Activated CD4-positive, CD25-positive, alpha-beta regulatory T cell treated with anti-CD3 and anti-CD28 coated beads, Interleukin-2, amount 50 U/mL, for 24 hours (primary cell): ENCODE results near the gene DNAJB1.
A peak's percentile ranks its signal among the peaks of the same experiment; 100 is the strongest.
"Not testable (repeated sequence)": the region's sequence is repeated elsewhere in the genome, so short reads cannot be mapped to it uniquely, and the experiment has no call there.

ENCODE experiments used
- ATAC-seq, 2 donors: fragments of 150-1000 bp; cut with Tn5 transposase; one replicate each; pipeline ENCODE4 v1.10.0; 2021; ENCODE audit warnings: mild to moderate bottlenecking in 1 of 2, moderate library complexity in 1 of 2

DNAJB1 gene

DNA sequence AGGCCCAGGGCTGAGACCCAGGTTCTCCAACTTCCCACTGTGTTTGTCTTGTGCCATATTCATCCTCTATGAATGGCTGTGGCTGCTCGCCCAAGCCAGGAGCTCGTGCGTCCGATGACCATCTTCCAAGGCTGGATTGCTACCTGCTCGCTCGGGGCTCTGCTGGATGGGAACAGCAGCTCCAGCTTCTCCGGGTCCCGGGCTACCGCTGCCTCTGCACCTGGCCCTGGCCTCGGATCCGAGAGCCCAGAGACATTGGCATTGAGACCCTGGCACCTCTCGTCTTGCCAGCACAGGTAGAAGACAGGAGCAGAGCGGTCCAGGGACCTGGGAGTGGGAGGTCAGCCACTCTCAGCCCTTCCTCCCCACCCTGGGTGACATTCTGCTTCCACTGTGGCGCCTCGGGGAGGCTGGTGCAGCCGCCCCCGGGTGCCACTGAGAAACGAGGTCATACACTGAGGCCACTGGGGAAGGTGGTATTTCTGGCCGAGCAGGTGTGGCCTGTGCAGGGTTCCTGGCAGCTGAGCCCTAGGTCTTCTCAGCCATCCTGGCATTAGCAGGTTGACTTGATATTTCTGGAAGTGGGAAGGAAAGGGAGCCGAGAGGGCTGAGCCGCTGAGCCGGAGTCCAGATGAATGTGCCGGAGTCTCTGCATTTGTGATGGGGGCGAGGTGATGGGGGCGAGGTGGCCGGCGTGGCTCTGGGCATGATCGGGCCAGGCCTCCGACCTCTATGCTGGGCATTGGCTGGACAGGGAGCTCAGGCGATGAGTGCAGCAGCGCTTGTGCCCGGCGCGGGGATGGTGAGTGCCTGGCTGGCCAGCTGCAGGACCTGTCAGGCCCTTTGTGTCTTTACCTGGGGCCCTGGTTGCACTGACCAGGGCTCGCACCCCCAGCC, 35.1 kb upstream of the DNAJB1 start:
- no peak for ATAC-seq

DNA sequence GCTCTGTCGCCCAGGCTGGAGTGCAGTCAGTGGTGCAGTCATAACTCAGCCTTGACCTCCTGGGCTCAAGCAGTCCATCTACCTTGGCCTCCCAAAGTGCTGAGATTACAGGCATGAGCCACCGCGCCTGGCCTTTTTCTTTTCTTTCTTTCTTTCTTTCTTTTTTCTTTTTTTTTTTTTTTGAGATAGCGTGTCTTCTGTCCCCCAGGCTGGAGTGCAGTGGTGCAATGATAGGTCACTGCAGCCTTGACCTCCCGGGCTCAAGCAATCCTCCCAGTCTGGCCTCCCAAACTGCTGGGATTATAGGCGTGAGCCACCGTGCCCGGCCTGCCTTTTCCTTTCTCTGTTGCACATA, 33.8 kb upstream of the DNAJB1 start:
- ATAC-seq: not testable (repeated sequence)

DNA sequence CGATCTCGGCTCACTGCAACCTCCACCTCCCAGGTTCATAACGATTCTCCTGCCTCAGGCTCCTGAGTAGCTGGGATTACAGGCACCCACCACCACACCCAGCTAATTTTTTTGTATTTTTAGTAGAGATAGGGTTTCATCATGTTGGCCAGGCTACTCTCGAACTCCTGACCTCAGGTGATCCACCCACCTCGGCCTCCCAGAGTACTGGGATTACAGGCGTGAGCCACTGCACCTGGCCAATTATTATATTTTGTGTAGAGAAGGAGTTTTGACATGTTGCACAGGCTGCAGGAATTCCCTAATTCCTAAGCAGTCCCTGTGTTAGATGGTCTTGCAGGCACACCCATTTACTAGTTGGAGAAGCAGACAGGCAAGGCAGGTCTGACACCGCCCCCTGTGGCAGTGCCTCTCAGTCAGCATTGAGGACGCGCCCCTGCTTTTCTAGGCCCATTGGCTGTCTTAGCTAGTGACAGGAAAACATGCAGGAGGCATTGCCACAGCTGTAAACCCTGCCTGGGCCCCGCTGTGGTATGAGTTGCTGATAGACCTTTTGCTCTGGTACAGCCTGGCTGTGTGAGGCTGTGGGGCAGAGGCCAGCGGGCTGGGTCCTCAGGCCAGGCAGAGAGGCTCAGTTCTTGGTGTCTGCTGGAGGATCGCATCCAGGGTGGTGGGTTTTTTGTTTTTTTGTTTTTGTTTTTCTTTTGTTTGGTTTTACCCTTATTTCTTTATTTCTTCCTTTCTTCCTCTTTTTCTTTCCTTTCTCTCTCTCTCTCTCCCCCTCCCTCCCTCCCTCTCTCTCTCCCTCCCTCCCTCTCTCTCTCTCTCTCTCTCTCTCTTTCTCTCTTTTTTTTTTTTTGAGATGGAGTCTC, 33.2 kb upstream of the DNAJB1 start:
- ATAC-seq: peak; percentile 91 to 95

DNA sequence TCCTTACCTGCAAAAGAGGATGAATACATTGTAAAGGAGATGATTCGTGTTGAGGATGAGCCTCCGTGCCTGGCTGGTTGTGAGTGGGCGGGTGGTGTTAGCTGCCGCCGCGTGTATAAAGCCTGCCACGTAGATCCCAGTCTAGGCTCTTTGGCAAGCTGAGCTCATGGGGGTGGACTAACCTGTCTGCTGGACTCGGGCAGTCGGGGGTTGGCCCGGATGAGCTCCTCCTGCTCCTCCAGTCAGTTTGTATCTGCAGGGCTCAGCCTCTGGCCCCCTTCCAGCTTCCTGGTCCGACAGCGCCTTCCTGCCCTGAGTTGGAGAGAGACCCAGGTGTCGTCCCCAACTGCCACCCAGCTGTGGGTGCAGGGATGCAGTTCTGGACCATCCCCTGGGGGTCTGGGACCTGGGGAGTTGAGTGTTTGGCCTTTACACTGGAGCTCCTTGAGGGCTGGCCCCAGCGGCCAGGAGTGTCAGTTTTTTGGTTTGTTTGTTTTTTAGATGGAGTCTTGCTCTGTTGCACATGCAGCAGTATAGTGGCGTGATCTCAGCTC, 32.1 kb upstream of the DNAJB1 start:
- ATAC-seq: no peak

DNA sequence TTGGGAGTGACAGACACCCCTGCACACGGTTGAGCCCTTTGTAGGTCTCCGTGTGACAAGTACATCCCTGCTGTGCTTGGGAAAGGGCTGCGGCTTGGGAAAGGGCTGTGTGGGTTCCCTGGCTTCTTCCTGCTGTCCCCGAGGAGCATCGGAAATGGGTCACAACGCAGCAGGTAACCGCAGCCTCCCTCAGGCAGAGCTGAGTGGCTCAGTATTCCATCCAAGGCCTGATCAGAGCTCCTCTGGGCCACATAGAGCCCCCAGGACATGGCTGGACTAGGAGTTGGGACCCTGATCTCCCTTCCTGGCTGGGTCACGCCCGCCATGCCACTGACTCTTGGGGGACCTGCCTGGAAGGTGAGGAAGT, 27.5 kb upstream of the DNAJB1 start:
- ATAC-seq: no peak

DNA sequence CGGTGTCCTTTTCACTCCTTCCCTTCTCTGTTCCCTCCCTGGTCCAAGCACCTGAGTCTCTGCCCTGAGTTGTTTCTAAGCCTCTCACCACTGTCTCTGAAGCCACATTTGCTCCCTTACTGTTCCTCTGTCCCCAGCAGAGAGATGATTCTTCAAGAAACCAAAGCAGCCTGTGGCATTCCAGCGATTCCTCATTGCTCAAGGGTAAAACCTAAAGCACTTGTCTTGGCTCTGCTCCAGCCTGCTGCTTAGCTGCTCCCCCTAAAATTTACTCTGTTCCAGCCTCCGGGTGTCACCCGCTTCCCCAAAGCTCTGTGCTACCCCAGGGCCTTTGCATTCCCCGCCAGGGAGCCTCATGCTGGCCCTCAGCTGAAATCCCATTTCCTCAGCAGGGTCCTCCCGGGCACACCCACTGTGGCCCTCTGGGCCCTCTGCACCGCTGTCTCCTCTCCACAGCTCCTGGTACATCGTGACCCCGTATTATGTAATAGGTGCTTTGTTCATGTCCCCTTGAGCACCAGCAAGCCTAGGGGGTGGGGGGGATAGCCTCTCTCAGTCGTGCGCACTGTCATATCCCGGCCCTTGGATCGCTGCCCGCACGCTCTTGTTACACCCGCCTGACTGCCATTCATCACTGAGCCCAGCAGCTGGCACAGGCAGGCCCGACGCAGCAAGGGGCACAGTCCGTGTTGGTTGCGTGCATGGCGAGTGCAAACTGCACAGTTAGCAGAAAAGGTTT, 26.9 kb upstream of the DNAJB1 start:
- ATAC-seq: no peak

DNA sequence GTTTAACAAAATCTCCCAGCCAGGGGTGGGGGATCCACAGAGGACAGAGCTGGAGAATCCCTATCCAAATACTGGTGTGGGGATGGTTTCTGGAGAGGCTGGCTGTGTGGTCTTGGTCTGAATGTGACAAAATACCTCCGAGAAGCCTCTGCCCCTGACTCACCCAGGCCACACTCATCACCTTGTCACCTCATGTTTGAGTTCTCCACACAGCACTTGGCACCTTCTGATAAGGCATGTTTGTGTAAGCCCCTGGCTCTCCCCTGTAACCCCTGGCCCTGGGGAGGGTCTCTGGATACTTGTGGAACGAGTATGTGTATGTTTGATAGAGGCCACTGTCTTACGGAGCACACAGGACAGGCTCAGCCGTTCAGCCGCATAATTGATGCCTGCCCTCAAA, 25.9 kb upstream of the DNAJB1 start:
- ATAC-seq: no peak

DNA sequence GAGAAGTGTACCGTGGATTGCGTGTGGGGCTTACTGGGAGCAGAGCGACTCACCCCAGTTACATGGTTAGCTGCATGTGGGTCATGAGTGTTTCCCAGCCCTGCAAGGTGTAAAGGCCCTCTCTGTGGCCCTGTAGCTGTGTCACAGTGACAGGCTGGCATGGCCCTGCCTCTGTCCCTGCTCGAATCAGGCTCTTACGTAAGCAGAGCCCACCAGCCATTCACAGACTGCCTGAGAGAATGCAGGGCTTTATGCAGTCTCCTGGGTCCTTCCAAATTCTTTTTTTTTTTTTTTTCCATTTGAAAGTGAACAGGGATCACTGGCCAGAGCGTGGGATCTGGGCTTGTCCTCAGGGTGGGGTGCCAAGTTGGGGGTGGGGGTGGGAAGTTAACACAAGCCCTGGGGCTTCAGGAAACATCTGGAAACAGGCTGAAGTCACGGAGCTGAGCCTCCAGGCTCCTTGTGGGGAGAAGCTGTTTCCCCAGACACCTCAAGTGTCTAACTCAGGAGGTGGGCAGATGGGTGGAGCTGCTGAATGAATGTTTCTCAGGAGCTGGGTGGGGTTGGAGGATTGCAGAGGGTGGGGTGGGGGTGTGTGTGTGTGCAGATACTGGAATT, 24.6 kb upstream of the DNAJB1 start:
- peak; percentile 67 to 68 for ATAC-seq

DNA sequence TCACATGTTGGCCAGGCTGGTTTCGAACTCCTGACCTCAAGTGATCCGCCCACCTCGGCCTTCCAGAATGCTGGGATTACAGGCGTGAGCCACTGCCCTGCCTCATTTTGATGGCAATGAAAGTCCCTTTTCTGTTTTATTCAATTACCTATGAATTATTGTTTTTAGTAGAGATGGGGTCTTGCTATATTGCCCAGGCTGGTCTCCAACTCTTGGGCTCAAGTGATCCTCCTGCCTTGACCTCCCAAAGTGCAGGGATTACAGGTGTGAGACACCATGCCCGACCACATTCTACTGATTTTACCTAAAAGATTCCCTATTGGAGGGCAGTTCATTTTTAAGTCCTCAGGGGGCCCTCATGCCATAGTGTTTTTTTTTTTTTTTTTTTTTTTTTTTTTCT, 23.8 kb upstream of the DNAJB1 start:
- ATAC-seq: not testable (repeated sequence)

DNA sequence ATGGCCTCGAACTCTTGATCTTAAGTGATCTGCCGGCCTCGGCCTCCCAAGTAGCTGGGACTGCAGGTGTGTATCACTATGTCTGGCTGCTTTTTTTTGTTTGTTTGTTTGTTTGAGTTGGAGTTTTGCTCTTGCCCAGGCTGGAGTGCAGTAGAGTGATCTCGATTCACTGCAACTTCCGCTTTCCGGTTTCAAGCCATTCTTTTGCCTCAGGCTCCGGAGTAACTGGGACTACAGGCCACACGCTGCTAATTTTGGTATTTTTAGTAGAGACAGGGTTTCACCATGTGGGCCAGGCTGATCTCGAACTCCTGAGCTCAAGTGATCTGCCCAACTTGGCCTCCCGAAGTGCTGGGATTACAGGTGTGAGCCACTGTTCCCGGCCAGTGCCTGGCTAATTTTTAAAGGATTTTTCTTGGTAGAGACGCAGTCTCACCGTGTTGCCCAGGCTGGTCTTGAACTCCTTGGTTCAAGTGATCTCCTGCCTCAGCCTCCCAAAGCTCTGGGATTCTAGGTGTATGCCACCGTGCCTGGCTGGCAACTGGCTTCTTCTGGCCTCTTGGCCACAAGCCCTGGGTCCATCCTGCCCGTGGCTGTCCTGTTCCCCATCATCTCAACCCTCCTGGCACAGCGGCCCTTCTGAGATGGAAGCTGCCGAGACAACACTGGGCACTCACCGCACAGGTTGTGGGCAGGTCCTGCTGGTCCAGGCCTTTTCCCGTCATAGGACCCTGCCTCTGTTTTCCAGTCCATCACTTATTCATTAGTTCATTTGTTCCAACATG, 22.7 kb upstream of the DNAJB1 start:
- ATAC-seq: no peak

DNA sequence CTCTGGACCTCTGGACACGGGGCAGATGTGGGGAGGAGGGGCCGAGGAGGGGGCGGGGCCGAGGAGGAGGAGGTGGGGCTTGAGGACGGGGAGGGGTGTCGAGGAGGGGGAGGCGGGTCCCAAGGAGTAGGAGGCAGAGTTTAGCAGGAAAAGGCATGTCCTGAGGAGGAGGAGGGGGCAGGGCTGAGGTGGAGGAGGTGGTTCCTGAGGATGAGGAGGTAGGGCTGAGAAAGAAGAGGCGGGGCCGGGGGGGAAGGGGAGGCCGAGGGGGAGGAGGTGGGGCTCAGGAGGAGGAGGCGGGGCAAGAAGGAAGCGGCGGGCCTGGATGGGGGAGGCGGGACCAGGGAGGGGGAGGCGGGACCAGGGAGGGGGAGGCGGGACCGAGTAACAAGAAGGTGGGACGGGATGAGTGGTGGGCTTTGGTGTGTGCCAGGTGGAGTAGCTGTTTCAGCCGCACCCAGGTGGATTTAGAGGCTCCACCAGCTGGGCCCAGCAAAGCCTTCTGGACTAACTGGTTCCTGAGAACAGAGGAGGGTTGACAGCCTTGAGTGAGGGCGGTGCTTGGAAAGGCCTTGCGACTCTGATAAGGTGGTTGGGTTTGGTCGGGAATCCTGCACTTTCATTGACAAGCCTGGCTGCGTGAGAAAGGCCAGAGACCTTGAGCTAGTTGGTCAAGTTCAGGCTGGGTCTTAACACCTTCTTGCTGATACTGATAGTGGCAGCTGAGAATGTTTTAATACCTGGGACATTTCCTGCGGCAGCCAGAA, 18.9 kb upstream of the DNAJB1 start:
- no peak for ATAC-seq

DNA sequence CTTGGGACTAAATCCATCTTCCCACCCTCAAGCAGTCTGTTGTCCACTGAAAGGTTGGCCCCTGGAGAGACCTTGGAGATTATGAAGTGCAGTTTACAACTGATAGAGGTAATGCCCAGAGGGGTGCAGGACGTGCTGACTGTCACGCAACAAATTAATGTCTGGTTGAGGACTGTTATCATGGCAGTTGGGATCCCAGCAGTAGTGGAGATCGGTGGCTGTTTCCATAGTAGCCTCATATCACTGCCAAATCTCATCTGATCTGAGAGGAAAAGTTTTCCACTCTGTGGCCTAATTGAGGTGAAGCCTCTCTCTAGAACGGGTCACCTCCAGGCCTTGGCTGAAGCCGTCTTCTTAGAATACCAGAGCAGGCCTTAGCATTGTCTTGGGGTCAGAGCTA, 15.3 kb upstream of the DNAJB1 start:
- no peak for ATAC-seq

DNA sequence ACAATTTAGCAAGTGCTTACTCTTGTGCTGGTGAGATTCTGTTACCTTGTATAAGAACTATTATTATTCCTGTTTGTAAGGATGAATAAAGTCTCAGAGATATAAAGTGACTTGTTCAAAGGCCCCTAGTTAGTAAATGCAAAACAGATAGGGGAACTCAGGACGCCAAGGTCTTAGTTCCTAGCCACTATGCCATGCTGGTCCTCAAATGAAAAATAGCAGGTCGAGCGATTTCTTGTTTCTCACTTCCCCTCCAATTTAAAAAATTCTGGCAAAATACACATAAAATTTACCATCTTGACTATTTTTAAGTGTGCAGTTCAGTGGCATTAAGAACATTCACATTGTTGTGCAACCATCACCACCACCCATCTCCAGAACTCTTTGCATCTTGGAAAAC, 12.3 kb upstream of the DNAJB1 start:
- ATAC-seq: no peak

DNA sequence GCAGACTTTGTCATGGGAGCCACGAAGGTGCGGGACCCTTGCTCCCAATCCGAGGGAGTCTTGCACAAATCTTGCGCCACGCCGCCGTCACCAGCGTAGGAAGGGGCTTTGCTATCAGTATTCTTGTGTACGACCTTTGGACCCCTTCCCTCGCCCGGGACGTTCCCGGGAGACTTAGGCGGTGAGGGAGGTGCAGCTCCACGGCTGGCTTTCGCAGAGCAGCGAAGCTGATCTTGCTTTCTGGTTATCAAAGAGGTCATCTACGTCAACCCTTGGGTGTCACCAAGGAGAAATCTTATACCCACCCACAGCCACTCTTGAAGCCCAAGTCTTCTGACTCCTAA, 11.8 kb upstream of the DNAJB1 start:
- no peak for ATAC-seq

DNA sequence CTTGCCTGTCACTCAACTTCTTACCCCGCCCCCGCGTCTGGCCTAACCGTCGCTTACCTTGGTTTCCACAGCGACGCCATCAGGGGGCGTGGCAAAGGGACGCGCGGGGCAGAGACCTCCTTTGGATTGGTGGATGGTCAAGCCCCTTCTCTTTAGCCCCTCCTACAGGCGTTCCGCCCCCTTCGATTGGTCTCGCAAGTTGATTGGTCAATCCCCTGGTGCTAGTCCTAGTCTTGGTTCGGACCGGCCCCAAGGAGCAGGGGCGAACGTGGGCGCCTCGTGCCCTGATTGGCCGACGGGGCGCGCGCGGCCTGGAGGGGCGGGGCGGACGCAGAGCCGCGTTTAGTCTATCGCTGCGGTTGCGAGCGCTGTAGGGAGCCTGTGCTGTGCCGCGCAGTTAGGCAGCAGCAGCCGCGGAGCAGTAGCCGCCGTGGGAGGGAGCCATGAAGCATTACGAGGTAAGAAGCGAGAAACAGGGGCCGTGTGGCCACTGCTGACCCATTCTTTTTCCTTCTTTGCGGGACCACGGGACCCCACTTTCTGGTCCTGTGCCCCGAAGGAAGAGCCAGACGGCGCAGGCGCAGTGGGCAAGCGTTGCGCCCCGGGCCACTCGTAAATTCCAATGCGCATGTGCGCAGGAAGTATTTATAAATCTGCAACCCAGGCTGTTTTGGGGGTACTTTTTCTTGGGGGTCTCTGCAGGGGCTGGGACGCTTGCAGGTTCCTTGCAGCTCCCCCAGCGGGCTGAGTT, 11.2 kb upstream of the DNAJB1 start, which contains the start of gene TECR:
Gene TECR, plus strand, starts transcription at position 341 of the 751 bp plus-strand sequence. Its CDS starts 103 bp downstream, at position 444.
- peak; percentile 96 to 97 for ATAC-seq

DNA sequence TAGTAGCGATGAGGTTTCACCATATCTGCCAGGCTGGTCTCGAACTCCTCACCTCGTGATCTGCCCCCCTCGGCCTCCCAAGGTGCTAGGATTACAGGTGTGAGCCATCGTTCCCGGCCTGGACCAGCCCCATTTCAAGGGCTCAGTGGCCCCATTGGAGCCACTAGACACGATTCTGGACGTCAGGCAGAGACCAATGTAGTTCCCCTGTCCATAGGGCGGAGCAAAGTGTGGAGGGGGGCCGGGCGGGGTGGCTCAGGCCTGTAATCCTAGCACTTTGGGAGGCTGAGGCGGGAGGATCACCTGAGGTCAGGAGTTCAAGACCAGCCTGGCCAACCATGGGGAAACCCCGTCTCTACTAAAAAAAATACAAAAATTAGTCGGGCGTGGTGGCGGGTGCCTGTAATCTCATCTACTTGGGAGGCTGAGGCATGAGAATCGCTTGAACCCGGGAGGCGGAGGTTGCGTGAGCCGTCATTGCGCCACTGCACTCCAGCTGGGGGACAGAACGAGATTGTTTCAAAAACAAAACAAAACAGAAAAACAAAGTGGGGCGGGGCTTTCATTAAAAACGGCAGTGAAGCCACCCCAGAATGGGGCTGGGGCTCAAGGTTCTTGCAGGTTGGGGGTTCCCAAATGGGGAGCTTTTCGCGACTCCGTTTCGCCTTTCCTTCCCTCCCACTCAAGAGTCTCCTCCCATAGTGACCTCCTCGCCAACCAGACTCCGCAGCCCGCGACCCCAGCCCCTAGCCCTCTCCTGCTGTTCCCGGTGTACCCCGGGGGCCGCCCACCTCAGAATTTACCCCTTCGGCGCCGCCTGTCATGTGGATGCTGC, 10.4 kb upstream of the DNAJB1 start:
- no peak for ATAC-seq

DNA sequence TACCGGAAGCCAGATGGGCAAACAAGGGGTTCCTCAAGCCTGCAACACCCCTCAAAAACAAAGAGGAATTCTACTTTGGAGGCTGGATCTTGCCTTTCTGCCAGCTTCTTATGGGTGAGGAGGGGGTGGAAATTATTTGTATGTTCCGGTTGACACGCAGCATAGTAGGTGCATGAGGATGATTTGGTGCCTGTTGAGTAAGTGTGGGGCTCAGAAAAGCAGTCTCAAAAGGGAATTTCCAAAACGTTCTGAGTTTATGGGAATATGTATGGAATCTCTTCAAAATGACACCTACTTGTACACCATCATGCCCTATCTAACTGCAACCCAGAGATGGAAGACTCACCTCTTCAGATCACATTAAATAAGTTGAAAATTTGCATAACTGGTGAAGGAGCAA, 8.2 kb upstream of the DNAJB1 start:
- no peak for ATAC-seq

DNA sequence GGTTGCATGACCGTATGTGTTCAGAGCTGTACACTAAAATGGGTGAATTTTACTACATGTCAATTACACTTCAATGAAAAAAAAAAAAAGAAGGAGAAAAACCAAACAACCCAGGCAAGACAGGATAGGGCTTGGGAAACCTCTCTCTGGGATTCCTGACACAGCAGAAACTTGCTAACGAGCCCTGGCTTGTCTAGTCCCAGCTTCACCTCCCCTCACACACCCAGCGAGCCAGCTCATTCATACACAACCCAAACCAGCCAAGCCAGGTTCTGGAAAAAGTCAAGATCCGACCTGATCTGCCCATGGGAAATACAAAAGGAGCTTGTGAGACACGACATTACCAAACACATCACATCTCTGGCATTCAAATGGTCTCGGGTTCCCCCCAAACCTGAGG, 7.5 kb upstream of the DNAJB1 start:
- no peak for ATAC-seq

DNA sequence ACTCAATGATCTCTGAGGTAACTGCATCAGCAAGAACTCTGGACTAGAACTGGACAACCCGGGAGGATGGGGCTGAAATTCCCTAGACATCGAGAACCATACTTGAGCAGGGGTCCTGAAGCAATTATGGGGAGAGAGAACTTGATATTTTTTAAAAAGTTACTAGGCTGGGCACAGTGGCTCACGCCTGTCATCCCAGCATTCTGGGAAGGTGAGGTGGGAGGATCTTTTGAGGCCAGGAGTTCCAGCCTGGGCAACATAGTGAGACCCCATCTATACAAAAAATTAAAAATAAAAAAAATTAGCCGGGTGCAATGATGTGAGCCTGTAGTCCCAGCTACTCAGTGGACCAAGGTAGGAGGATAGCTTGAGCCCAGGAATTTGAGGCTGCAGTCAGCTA, 2.3 kb upstream of the DNAJB1 start:
- no peak for ATAC-seq
